H9 (cell line): ENCODE measurements around the gene MRPL41. TPM values are rescaled to one million over a fixed set of nuclear protein-coding genes. Genes with fewer than 3 reads are reported as not detected.

ENCODE experiments used
- DNase-seq: peaks from one replicate; pipeline ENCODE4 v3.0.0-alpha.2; 2017
- H2AFZ ChIP-seq: one replicate; pipeline ENCODE4 v1.6.1; 2013; ENCODE audit warnings: mild to moderate bottlenecking, low read length, control low read depth, moderate library complexity
- H2AK5ac ChIP-seq: 2 replicates; pipeline ENCODE4 v1.6.1; 2013; ENCODE audit warnings: low read length, control low read depth, mixed read lengths; ENCODE audit not compliant: insufficient read length
- H2BK120ac ChIP-seq: one replicate; pipeline ENCODE4 v1.6.1; 2013; ENCODE audit warnings: low read depth, mild to moderate bottlenecking, low read length, control low read depth, inconsistent platforms; ENCODE audit not compliant: poor library complexity, severe bottlenecking
- H2BK12ac ChIP-seq: 2 replicates; pipeline ENCODE4 v1.6.1; 2013; ENCODE audit warnings: low read length, control low read depth, mixed read lengths, low read depth; ENCODE audit not compliant: insufficient read length
- H2BK15ac ChIP-seq: 2 replicates; pipeline ENCODE4 v1.6.1; 2013; ENCODE audit warnings: low read depth, low read length, control low read depth
- H2BK20ac ChIP-seq: one replicate; pipeline ENCODE4 v1.6.1; 2013; ENCODE audit warnings: low read depth, mild to moderate bottlenecking, low read length, control low read depth, inconsistent platforms; ENCODE audit not compliant: poor library complexity, severe bottlenecking
- H2BK5ac ChIP-seq: 2 replicates; pipeline ENCODE4 v1.6.1; 2013; ENCODE audit warnings: low read length, control low read depth, mixed read lengths; ENCODE audit not compliant: insufficient read length
- H3K14ac ChIP-seq: 2 replicates; pipeline ENCODE4 v1.6.1; 2013; ENCODE audit warnings: low read length, control low read depth; ENCODE audit not compliant: insufficient read depth
- H3K18ac ChIP-seq: 2 replicates; pipeline ENCODE4 v1.6.1; 2013; ENCODE audit warnings: low read depth, mild to moderate bottlenecking, mixed read lengths, low read length, control low read depth; ENCODE audit not compliant: insufficient read length
- H3K23ac ChIP-seq: 2 replicates; pipeline ENCODE4 v1.6.1; 2013; ENCODE audit warnings: low read length, control low read depth, mixed read lengths, low read depth; ENCODE audit not compliant: insufficient read length
- H3K23me2 ChIP-seq: 2 replicates; pipeline ENCODE4 v1.6.1; 2013; ENCODE audit warnings: low read depth, mild to moderate bottlenecking, mixed read lengths, low read length, control low read depth; ENCODE audit not compliant: insufficient read length, poor library complexity, severe bottlenecking
- H3K27ac ChIP-seq: 2 replicates; pipeline ENCODE4 v1.5.1; 2013; ENCODE audit warnings: low read length, control low read depth, mixed read lengths, low read depth; ENCODE audit not compliant: insufficient read length
- H3K27me3 ChIP-seq: 2 replicates; pipeline ENCODE4 v1.6.1; 2013; ENCODE audit warnings: low read length, control low read depth, inconsistent platforms; ENCODE audit not compliant: insufficient read depth
- H3K4ac ChIP-seq: 2 replicates; pipeline ENCODE4 v1.6.1; 2013; ENCODE audit warnings: low read depth, mild to moderate bottlenecking, control low read depth, inconsistent platforms, low read length, moderate library complexity
- H3K4me1 ChIP-seq: 2 replicates; pipeline ENCODE4 v1.6.1; 2013; ENCODE audit warnings: low read length, control low read depth, inconsistent platforms; ENCODE audit not compliant: insufficient read depth
- H3K4me2 ChIP-seq: 2 replicates; pipeline ENCODE4 v1.6.1; 2013; ENCODE audit warnings: low read length, control low read depth, mixed read lengths; ENCODE audit not compliant: insufficient read length, insufficient read depth
- H3K56ac ChIP-seq: 2 replicates; pipeline ENCODE4 v1.6.1; 2013; ENCODE audit warnings: low read depth, mild to moderate bottlenecking, mixed read lengths, low read length, control low read depth; ENCODE audit not compliant: insufficient read length
- H3K79me1 ChIP-seq: 2 replicates; pipeline ENCODE4 v1.6.1; 2013; ENCODE audit warnings: low read depth, mild to moderate bottlenecking, moderate library complexity, low read length, control low read depth, inconsistent platforms; ENCODE audit not compliant: insufficient read depth, poor library complexity, severe bottlenecking
- H3K79me2 ChIP-seq: 2 replicates; pipeline ENCODE4 v1.6.1; 2013; ENCODE audit warnings: low read length, control low read depth, inconsistent platforms; ENCODE audit not compliant: insufficient read depth
- H3K9ac ChIP-seq: 2 replicates; pipeline ENCODE4 v1.6.1; 2013; ENCODE audit warnings: low read length, control low read depth, mixed read lengths; ENCODE audit not compliant: insufficient read length; ENCODE audit errors: extremely low read depth
- H3K9me3 ChIP-seq: one replicate; pipeline ENCODE4 v1.6.1; 2013; ENCODE audit warnings: low read depth, low read length, inconsistent platforms; ENCODE audit not compliant: control insufficient read depth
- H3T11ph ChIP-seq: one replicate; pipeline ENCODE4 v1.6.1; 2013; ENCODE audit warnings: mild to moderate bottlenecking, low read length, control low read depth, inconsistent platforms
- H4K20me1 ChIP-seq: one replicate; pipeline ENCODE4 v1.6.1; 2013; ENCODE audit not compliant: control insufficient read depth, insufficient read length, insufficient read depth
- H4K5ac ChIP-seq: 2 replicates; pipeline ENCODE4 v1.6.1; 2013; ENCODE audit warnings: low read depth, mild to moderate bottlenecking, mixed read lengths, low read length, control low read depth; ENCODE audit not compliant: insufficient read length
- H4K8ac ChIP-seq: replicated peaks from 2 replicates; pipeline ENCODE4 v1.6.1; 2013; ENCODE audit warnings: low read length, control low read depth, mixed read lengths, low read depth; ENCODE audit not compliant: insufficient read length
- H4K91ac ChIP-seq: 2 replicates; pipeline ENCODE4 v1.6.1; 2013; ENCODE audit warnings: low read depth, mild to moderate bottlenecking, moderate library complexity, mixed read lengths, low read length, control low read depth; ENCODE audit not compliant: insufficient read length
- H3K27ac Mint-ChIP-seq, 3 experiments: 2 replicates in 2 of 3; 3 replicates in 1 of 3; pipeline ENCODE4 v1.8.0; 2020 to 2021; ENCODE audit warnings: mixed read lengths in 3 of 3, mild to moderate bottlenecking in 1 of 3, moderate library complexity in 1 of 3
- H3K27me3 Mint-ChIP-seq: 2 replicates; pipeline ENCODE4 v1.8.0; 2021; ENCODE audit warnings: low read depth, mild to moderate bottlenecking, moderate library complexity, mixed read lengths
- H3K36me3 Mint-ChIP-seq, 3 experiments: 2 replicates in 2 of 3; 3 replicates in 1 of 3; pipeline ENCODE4 v1.8.0; 2020 to 2021; ENCODE audit warnings: low read depth in 3 of 3, mixed read lengths in 3 of 3; ENCODE audit not compliant: insufficient read depth in 1 of 3
- H3K4me1 Mint-ChIP-seq, 2 experiments: 2 replicates each; pipeline ENCODE4 v1.8.0; 2020; ENCODE audit warnings: mixed read lengths in 2 of 2
- H3K4me3 Mint-ChIP-seq, 2 experiments: 2 replicates in 1 of 2; 3 replicates in 1 of 2; pipeline ENCODE4 v1.8.0; 2020 to 2021; ENCODE audit warnings: mild to moderate bottlenecking in 2 of 2, mixed read lengths in 2 of 2, moderate library complexity in 1 of 2
- H3K9me3 Mint-ChIP-seq, 2 experiments: 2 replicates in 1 of 2; 3 replicates in 1 of 2; pipeline ENCODE4 v1.8.0; 2020; ENCODE audit warnings: mild to moderate bottlenecking in 2 of 2, mixed read lengths in 2 of 2, moderate library complexity in 1 of 2
- CTCF ChIP-seq: fragments of 200-600 bp; sonication (generic); conservative IDR thresholded peaks from 3 replicates; pipeline ENCODE4 v1.8.0; 2021; ENCODE audit warnings: antibody characterized with exemption, mild to moderate bottlenecking
- WGBS: extraction: QIAGEN DNeasy Blood & Tissue Kit; methylation state at CpG from one replicate; pipeline ENCODE4 v1.1.7; 2013; ENCODE audit warnings: missing lambda C conversion rate, low lambda C conversion rate, mixed read lengths; ENCODE audit not compliant: insufficient read length; ENCODE audit errors: extremely low coverage; 5-methylcytosine and 5-hydroxymethylcytosine counted together
- total RNA-seq: library from RNA; stranded (reverse); gene quantifications from 2 replicates; pipeline ENCODE4 v1.2.1, GENCODE V29; 2021

MRPL41 gene
- total RNA-seq, 1 experiment from 2014 or later = 52.2 TPM

- Histone ChIP-seq H3K18ac (no peak overlapping the region), H2BK120ac (no peak overlapping the region), H3K23ac (no peak overlapping the region), H3K79me2 (no peaks in the 10 kb centered on the region), H2BK15ac (no peak overlapping the region), H2AK5ac (no peak overlapping the region), H3K4me1 (no peaks in the 10 kb centered on the region), H4K5ac (no peak overlapping the region), H3K9ac (no peak overlapping the region), H3K14ac (no peak overlapping the region), H3K27ac (no peak overlapping the region), H4K20me1 (no peaks in the 10 kb centered on the region), H3K9me3 (no peaks in the 10 kb centered on the region), H3K4me2 (no peak overlapping the region), H3K79me1 (no peaks in the 10 kb centered on the region), H4K8ac (no peak overlapping the region), H2BK5ac (no peak overlapping the region), H3T11ph (no peak overlapping the region), H3K23me2 (no peaks in the 10 kb centered on the region), H4K91ac (no peak overlapping the region), H2BK20ac (no peak overlapping the region), H2AFZ (no peak overlapping the region), H3K27me3 (no peaks in the 10 kb centered on the region), H3K56ac (no peak overlapping the region), H2BK12ac (no peak overlapping the region), H3K4ac (no peak overlapping the region)
- no peak overlapping the region for H3K27ac Mint-ChIP-seq
- WGBS = no CpG with 5 or more reads among the region's 30 CpGs
- peaks cover 0 to 2% (median 0%) of the 10 kb centered on the region in 3 experiments; a peak in 4 of 7 replicates for H3K36me3 Mint-ChIP-seq
- no peak for TF ChIP-seq CTCF
- DNase-seq = no peak
- H3K4me1 Mint-ChIP-seq = no peaks in the 10 kb centered on the region
- H3K9me3 Mint-ChIP-seq = peaks cover 11 to 33% of the 10 kb centered on the region in 2 experiments
- H3K27me3 Mint-ChIP-seq = peaks cover 8% of the 10 kb centered on the region
- H3K4me3 Mint-ChIP-seq = no peak overlapping the region
These were observed 36.9 kb upstream of the MRPL41 start for GRCh38 chr9:137514691-137515337.
